ENCODE results near the gene MACF1.

Gene MACF1

DNA sequence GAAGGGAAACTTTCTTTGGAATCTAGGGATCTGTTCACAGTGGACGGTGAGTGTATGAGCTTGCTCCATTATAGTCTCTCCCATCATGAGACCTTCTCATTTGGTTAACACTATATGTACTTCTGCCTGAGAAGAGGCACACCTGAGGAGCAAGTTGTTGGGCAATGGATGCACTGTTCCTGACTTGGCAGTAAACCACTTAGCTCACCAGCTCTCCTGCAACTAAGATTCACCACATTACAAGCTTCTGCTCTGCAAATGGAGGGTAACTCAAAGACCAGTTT lies 10.2 kb downstream of the MACF1 start:
- peak overlapping the region; percentile 64 for H3K27ac ChIP-seq

GRCh38 chr1:39214998-39215873 lies 10.7 kb downstream of the MACF1 start:
- no peak for DNase-seq
- no peak for TF ChIP-seq CTCF (IDR thresholded peaks at IDR 0.05; ENCODE audit: low read depth, low read length)
- Histone ChIP-seq H3K27ac (no peak overlapping the region; the same call in 1 of the 2 replicates), H3K27me3 (ENCODE audit: insufficient read depth, low read depth, severe bottlenecking) (no peaks in the 10 kb centered on the region), H3K9me3 (ENCODE audit: severe bottlenecking) (no peaks in the 10 kb centered on the region), H3K36me3 (peaks cover 3% of the 10 kb centered on the region), H3K4me3 (ENCODE audit: low read depth, low read length) (no peak overlapping the region)

More for the DNA sequence above, 10.2 kb downstream of the MACF1 start:
- H3K4me3 ChIP-seq (ENCODE audit: low read depth, low read length): no peak overlapping the region
- DNase-seq: no peak
- H3K27me3 ChIP-seq (ENCODE audit: insufficient read depth, low read depth, severe bottlenecking): no peaks in the 10 kb centered on the region
- no peaks in the 10 kb centered on the region for H3K9me3 ChIP-seq (ENCODE audit: severe bottlenecking)
- TF ChIP-seq CTCF (IDR thresholded peaks at IDR 0.05; ENCODE audit: low read depth, low read length): no peak
- peaks cover 3% of the 10 kb centered on the region for H3K36me3 ChIP-seq

- peaks cover 3% of the 10 kb centered on the region for H3K36me3 ChIP-seq
- no peak for DNase-seq
- H3K27me3 ChIP-seq (ENCODE audit: insufficient read depth, low read depth, severe bottlenecking): no peaks in the 10 kb centered on the region
- no peaks in the 10 kb centered on the region for H3K9me3 ChIP-seq (ENCODE audit: severe bottlenecking)
- no peak for TF ChIP-seq CTCF (IDR thresholded peaks at IDR 0.05; ENCODE audit: low read depth, low read length)
- no peak overlapping the region for H3K4me3 ChIP-seq (ENCODE audit: low read depth, low read length)
- no peak overlapping the region for H3K27ac ChIP-seq
Observed at GRCh38 chr1:39216771-39217170, 12.3 kb downstream of the MACF1 start.

GRCh38 chr1:39220891-39221870 lies 16.7 kb downstream of the MACF1 start:
- peaks cover 3% of the 10 kb centered on the region; the same call in 1 of the 2 replicates for H3K36me3 ChIP-seq

DNA sequence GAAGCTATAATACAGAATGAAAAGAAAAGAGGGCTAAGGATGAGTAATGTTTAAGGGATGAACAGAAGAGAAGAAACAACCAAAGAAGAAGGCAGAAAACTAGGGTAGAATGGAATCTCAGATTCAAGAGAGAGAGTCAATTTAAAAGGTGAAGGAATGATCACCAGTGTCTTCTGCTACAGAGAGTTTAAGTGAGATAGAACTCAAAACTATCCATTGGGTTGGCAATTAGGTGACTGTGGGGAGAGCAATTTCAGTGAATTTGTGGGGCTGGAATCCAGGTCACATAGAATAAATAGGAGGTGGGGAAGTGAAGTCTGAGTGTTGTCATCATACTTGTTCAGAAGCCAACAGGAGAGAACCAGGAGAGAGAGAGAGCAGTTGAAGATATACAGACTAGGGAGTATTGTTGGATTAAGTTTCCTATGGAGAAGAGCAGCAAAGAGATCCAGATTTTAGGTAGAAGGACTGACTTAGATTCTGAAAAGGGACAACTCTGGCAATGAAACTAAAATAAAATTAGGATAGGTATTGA lies 19.9 kb downstream of the MACF1 start:
- Histone ChIP-seq H3K27me3 (ENCODE audit: insufficient read depth, low read depth, severe bottlenecking) (no peaks in the 10 kb centered on the region), H3K4me3 (ENCODE audit: low read depth, low read length) (no peak overlapping the region), H3K9me3 (ENCODE audit: severe bottlenecking) (no peaks in the 10 kb centered on the region), H3K36me3 (no peaks in the 10 kb centered on the region; the same call in 1 of the 2 replicates), H3K27ac (no peak overlapping the region)
- no peak for TF ChIP-seq CTCF (IDR thresholded peaks at IDR 0.05; ENCODE audit: low read depth, low read length)
- no peak for DNase-seq

More at GRCh38 chr1:39220891-39221870, 16.7 kb downstream of the MACF1 start:
- no peak for TF ChIP-seq CTCF (IDR thresholded peaks at IDR 0.05; ENCODE audit: low read depth, low read length)
- Histone ChIP-seq H3K9me3 (ENCODE audit: severe bottlenecking) (no peaks in the 10 kb centered on the region), H3K4me3 (ENCODE audit: low read depth, low read length) (no peak overlapping the region), H3K27ac (no peak overlapping the region), H3K27me3 (ENCODE audit: insufficient read depth, low read depth, severe bottlenecking) (no peaks in the 10 kb centered on the region)
- DNase-seq: no peak
